HepG2 (cell line): Measurements from ENCODE around the gene AGRN. TPM values are rescaled to one million over a fixed set of nuclear protein-coding genes. Genes with fewer than 3 reads are reported as not detected.

Experiments used
- ARID4A ChIP-seq: sonication (generic); formaldehyde crosslinking; IDR thresholded peaks from 2 replicates; pipeline ENCODE4 v1.5.0; 2020; ENCODE audit warnings: mild to moderate bottlenecking, missing genetic modification reagents, borderline replicate concordance
- GTF2F1 ChIP-seq: fragments of 150-350 bp; IDR thresholded peaks from 2 replicates; pipeline ENCODE4 v1.6.1; 2014; ENCODE audit warnings: low read length
- HNRNPK ChIP-seq: fragments of 200-400 bp; formaldehyde crosslinking; IDR thresholded peaks from 2 replicates; pipeline ENCODE4 v1.6.1; 2018; ENCODE audit warnings: low read length, low read depth, moderate library complexity, mild to moderate bottlenecking; ENCODE audit not compliant: poor library complexity, severe bottlenecking
- HOXD1 ChIP-seq: sonication (generic); formaldehyde crosslinking; IDR thresholded peaks from 2 replicates; pipeline ENCODE4 v1.5.0; 2020; ENCODE audit warnings: missing genetic modification reagents
- KLF11 ChIP-seq: IDR thresholded peaks from 2 replicates; pipeline ENCODE4 v1.6.1; 2016; ENCODE audit warnings: missing compliant biosample characterization
- NPAS2 ChIP-seq: sonication (generic); formaldehyde crosslinking; IDR thresholded peaks from 2 replicates; pipeline ENCODE4 v1.8.0; 2022; ENCODE audit warnings: mild to moderate bottlenecking, missing genetic modification reagents, borderline replicate concordance
- ONECUT2 ChIP-seq: sonication (generic); formaldehyde crosslinking; IDR thresholded peaks from 2 replicates; pipeline ENCODE4 v1.4.0; 2020; ENCODE audit warnings: missing genetic modification reagents
- PRDM4 ChIP-seq: sonication (generic); formaldehyde crosslinking; IDR thresholded peaks from 2 replicates; pipeline ENCODE4 v1.9.0; 2021; ENCODE audit warnings: missing genetic modification reagents, borderline replicate concordance
- RNF2 ChIP-seq: fragments of 450-650 bp; conservative IDR thresholded peaks from 2 replicates; pipeline ENCODE4 v1.6.1; 2016; ENCODE audit warnings: low read depth
- SMAD1 ChIP-seq: sonication (generic); formaldehyde crosslinking; IDR thresholded peaks from 2 replicates; pipeline ENCODE4 v1.4.0; 2020; ENCODE audit warnings: missing genetic modification reagents, low read depth, mild to moderate bottlenecking, borderline replicate concordance
- XBP1 ChIP-seq: sonication (generic); formaldehyde crosslinking; IDR thresholded peaks from 2 replicates; pipeline ENCODE4 v1.5.0; 2020; ENCODE audit warnings: missing genetic modification reagents
- YEATS2 ChIP-seq: sonication (generic); formaldehyde crosslinking; IDR thresholded peaks from 2 replicates; pipeline ENCODE4 v1.4.0; 2020; ENCODE audit warnings: missing genetic modification reagents, borderline replicate concordance
- ZMYM2 ChIP-seq: sonication (generic); formaldehyde crosslinking; IDR thresholded peaks from 2 replicates; pipeline ENCODE4 v1.8.0; 2022; ENCODE audit warnings: mild to moderate bottlenecking, missing genetic modification reagents
- ZNF20 ChIP-seq: sonication (generic); formaldehyde crosslinking; IDR thresholded peaks from 2 replicates; pipeline ENCODE4 v1.4.0; 2020; ENCODE audit warnings: mild to moderate bottlenecking, moderate library complexity, missing genetic modification reagents
- ZNF205 ChIP-seq: IDR thresholded peaks from 2 replicates; pipeline ENCODE4 v1.6.1; 2018; ENCODE audit warnings: missing biosample characterization, missing genetic modification reagents
- ZNF207 ChIP-seq: fragments of 450-650 bp; IDR thresholded peaks from 2 replicates; pipeline ENCODE4 v1.6.1; 2016; ENCODE audit warnings: antibody characterized with exemption, borderline replicate concordance
- ZNF276 ChIP-seq: sonication (generic); formaldehyde crosslinking; IDR thresholded peaks from 2 replicates; pipeline ENCODE4 v1.4.0; 2020; ENCODE audit warnings: mild to moderate bottlenecking, low read depth, missing genetic modification reagents
- ZNF468 ChIP-seq: sonication (generic); formaldehyde crosslinking; IDR thresholded peaks from 2 replicates; pipeline ENCODE4 v1.8.0; 2022; ENCODE audit warnings: mild to moderate bottlenecking, moderate library complexity, missing genetic modification reagents
- ZNF660 ChIP-seq: sonication (generic); formaldehyde crosslinking; IDR thresholded peaks from 2 replicates; pipeline ENCODE4 v1.5.1; 2020; ENCODE audit warnings: mild to moderate bottlenecking, low read depth, missing genetic modification reagents, borderline replicate concordance
- ZNF670 ChIP-seq: sonication (generic); formaldehyde crosslinking; IDR thresholded peaks from 2 replicates; pipeline ENCODE4 v1.8.0; 2022; ENCODE audit warnings: mild to moderate bottlenecking, missing genetic modification reagents, borderline replicate concordance
- polyA plus RNA-seq, 8 experiments: library from polyadenylated mRNA; depleted of rRNA in 3 of 8; stranded (reverse) in 7 of 8; unstranded in 1 of 8; fragments of >200 nt; fragmentation: Illumina TruSeq in 4 of 8; extraction: Trizol in 4 of 8; gene quantifications; 2 replicates each; pipeline versions ENCODE4 v1.2.1 to v1.2.3, GENCODE V29; 2011 to 2016; ENCODE audit warnings: low read depth in 4 of 8, missing spikeins in 1 of 8, mixed read lengths in 1 of 8; ENCODE audit not compliant: insufficient read depth in 1 of 8
- total RNA-seq, 5 experiments: library from RNA; depleted of rRNA; stranded (reverse); fragments of >200 nt; fragmentation: Illumina TruSeq; extraction: Trizol; gene quantifications; 2 replicates each; pipeline ENCODE4 v1.2.3, GENCODE V29; 2016; ENCODE audit warnings: low read depth in 1 of 5

Gene AGRN
- total and polyA plus RNA-seq, 2 of the 13 experiments (the other 11 are each of a cell fraction or from before 2014, with no cell fraction given): 29.8 to 65.2 TPM

- no peak for TF ChIP-seq PRDM4 (CRISPR knock-in tag)
- TF ChIP-seq ARID4A (CRISPR knock-in tag): peak; percentile 21; the same call in 1 of the 2 replicates
- no peak for TF ChIP-seq XBP1 (CRISPR knock-in tag)
- TF ChIP-seq YEATS2 (CRISPR knock-in tag): no peak
- 0 out of 2 replicates have a peak, but pooled peaks have one; percentile 46 for TF ChIP-seq ZMYM2 (CRISPR knock-in tag)
- no peak for TF ChIP-seq KLF11 (CRISPR knock-in tag)
- TF ChIP-seq ONECUT2 (CRISPR knock-in tag): no peak
- no peak for TF ChIP-seq ZNF207
- no peak for TF ChIP-seq GTF2F1
- TF ChIP-seq HOXD1: no peak
- TF ChIP-seq ZNF670 (CRISPR knock-in tag): no peak
- no peak for TF ChIP-seq ZNF660
- no peak for TF ChIP-seq ZNF20 (CRISPR knock-in tag)
- no peak for TF ChIP-seq RNF2
- TF ChIP-seq ZNF205 (CRISPR knock-in tag): no peak
- TF ChIP-seq NPAS2 (CRISPR knock-in tag): no peak
- TF ChIP-seq SMAD1 (CRISPR knock-in tag): no peak
- no peak for TF ChIP-seq ZNF276 (CRISPR knock-in tag)
- TF ChIP-seq HNRNPK: no peak
- TF ChIP-seq ZNF468: no peak
Measured at GRCh38 chr1:1069711-1070676, 50.1 kb downstream of the AGRN start (continued).
